GM18907 (cell line): Measurements from ENCODE around the gene PLA2G4D.

ENCODE experiments used
- ATAC-seq: cut with Tn5 transposase; IDR thresholded peaks from one replicate; pipeline ENCODE4 v1.9.1; 2021; ENCODE audit warnings: mild to moderate bottlenecking, moderate library complexity; ENCODE audit not compliant: unreplicated experiment

Gene PLA2G4D

DNA sequence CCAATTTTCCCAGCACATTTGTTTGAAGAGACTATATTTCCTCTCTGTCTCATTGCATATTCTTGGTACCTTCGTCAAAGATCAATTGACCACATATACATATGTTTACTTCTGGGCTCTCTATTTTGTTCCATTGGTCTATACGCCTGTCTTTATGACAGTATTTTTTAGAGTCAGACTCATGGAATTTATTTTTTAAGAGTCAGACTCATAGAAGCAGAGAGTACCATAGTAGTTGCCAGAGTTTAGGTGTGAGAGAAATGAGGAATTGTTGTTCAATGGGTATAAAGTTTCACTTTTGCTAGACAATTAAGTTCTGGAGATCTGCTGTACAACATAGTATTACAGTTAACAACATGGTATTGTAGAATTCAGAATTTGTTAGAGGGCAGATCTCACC is 35.0 kb upstream of the PLA2G4D start:
- ATAC-seq, result no peak

DNA sequence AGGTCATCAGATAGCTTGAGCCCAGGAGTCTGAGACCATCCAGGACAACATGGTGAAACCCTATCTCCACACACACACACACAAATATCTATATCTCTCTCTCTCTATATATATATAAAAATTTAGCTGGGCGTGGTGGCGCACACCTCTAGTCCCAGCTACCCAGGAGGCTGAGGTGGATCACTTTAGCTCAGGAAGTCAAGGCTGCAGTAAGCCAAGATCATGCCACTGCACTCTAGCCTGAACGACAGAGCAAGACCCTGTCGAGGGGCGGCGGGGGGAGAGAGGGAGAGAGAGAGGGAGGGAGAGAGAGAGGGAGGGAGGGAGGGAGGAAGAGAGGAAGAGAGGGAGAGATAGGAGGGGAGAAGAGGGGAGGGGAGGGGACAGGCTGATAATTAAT is 34.1 kb upstream of the PLA2G4D start:
- no peak for ATAC-seq

DNA sequence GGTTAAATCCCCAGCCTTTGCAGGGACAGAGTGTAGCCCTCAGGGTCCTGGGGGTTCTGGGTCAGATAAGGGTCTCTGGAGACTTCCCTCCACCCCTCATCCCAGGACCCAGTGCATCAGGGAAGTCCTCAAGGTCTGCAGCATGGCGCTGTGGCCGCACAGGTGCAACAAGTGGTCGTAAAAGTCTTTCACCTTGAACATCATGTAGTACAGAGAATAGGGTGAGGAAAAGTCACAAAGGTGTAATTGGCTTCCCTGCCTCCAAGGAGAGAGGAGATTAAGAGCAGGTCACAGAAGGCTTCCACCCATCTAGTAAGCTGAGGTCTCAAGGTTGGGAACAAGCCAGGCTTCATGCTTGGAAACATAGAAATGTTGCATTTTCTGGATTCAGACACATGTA is 29.2 kb upstream of the PLA2G4D start:
- no peak for ATAC-seq

DNA sequence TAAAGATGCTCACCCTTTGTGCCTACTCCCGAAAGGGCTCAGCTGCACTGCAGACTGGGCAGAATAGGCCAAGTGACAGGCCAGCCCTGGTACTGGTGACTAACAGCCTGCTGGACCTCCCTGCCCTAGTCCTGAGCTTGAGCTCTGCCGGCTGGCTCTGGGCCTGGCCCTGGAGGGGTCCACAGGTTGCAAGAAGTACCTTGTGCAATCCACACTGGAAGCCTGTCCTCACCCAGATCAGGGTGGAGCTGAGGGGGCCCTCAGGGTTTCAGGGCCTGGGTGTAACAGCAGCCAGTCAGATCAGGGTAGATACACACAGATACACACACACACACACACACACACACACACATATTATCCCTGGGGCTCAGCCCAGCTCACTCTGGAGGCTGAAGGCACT is 27.3 kb upstream of the PLA2G4D start:
- ATAC-seq, result no peak

DNA sequence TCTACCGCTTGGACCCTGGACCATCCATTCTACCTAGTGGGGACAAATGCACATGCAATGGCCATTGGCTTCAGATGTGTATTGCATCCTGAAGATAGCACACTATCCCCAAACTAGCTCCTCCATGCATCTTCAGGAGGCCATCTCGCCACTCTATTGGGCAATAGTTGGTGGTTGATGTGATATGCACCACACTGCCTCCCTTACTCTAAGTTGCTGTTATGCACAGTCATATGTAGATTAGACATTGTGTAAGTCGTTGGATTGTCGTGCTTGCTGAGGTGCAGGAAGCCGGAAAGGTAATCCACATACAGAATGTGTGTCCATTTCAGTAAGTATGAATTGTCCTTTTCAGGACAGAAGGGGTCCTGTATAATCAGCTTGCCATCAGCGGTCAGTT is 26.7 kb upstream of the PLA2G4D start:
- ATAC-seq, result no peak

DNA sequence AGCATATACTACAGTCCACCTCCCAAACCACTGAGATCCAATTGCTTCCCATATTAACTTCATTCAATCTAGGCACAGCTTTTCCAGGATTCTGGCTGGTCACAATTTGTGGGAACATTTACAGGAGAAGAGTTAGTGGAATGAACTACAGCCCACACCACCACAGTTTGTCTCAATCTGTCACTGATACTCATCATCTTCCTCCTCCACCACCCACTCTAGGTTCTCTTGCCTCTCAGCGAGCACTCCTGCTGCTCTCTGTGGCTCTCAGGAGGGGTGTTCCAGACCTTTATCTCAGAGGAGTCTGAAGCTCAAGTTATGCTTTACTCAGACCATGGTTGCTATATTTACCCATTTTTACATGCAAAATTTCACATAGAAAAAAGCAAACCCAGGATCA is 25.9 kb upstream of the PLA2G4D start:
- ATAC-seq, result no peak

DNA sequence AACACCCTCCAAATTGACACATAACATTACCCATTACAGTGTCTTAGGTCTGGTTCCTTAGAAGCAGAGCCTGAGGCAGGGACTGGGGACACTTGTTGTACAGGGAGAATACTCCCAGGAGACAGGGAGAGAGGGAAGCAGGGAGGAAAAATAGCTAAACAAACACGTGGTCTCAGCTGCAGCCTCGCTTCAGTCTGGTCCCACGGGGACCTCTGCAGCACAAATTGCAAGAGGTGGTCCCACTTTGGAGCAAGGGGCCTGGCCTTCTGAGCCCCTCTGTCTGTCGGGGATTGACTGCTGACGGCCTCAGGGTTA is 25.0 kb upstream of the PLA2G4D start:
- ATAC-seq, result no peak

DNA sequence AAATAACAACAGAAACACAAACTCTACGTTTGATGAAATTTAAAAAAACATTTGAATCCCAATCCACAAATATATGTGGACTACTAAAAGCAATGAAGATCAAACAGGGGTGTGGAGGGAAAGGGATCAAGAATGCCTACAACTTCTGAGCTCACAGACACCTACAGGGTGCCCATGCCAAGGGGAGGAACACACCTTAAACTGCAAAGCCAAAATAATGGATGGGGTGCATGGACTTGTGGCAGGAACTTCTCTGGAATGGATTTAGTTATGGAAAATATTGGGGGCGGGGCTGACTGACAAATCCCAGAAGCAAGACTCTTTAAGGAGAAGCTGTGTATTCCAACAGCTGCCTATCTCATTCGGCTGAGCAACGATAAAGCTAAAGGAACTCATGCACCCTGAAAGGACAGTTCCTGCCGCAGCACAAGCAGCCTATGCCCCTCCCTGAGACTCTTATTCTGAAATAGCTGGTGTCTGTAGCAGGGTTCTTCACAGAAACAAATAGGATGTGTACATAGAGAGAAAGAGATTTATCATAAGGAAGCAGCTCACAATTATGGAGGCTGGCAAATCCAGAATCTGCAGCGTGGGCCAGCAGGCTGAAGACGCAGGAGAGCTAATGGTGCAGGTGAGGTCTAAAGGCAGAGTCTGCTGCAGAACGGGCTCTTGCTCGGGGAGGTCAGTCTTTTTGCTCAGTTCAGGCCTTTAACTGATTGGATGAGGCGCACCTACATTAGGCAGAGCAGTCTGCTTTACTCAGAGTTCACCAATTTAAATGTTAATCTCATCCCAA is 24.5 kb upstream of the PLA2G4D start:
- ATAC-seq, result no peak

DNA sequence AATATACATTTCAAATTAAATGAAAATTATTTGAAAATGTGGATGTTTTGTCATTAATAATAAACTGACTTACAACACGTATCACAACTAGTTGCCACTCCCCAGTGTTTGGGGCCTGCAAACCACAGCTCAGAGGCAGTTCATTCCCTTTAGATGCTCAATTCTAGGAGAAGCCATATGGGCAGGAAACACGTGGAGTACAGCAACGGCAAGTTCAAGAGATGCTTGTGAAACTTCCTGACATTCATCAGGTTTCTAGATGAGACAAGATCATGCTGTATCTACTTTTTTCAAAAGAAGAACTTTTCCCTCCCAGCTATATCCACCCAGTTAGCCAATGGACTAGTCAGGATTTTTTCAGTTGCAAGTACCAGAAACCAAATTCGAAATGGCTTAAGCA is 17.6 kb upstream of the PLA2G4D start:
- no peak for ATAC-seq

DNA sequence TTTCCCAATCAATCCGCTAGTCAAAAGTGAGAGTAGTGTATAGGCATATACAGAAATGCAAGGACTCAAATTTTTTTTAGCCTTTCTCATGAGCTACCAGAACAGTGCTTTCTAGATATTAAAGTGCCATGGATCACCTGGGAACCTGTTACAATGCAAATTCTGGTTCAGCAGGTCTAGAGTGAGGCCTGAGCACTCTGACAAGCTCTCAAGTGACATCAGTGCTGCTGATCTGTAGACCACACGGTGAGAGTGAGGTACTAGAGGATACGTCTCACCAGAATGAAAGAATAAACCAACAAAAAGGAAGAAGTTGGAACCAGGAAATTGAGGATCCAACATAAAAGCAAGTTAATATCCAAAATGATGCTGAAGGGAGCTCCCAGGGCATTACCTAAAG is 16.0 kb upstream of the PLA2G4D start:
- ATAC-seq, result no peak

DNA sequence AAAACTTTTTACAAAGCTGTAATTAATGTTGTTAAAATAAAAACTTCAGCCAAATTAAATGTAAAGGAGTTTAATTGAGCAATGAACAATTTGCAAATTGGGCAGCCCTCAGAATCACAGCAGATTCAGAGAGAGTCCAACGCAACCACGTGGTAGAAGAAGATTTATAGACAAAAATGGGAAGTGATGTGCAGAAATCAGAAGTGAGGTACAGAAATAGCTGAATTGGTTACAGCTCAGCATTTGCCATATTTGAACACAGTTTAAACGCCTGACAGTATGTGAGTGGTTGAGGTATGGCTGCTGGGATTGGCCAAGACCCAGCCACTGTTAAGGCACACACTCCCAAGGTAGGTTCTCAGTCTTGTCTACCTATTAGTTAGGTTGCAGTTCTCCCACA is 14.4 kb upstream of the PLA2G4D start:
- no peak for ATAC-seq

DNA sequence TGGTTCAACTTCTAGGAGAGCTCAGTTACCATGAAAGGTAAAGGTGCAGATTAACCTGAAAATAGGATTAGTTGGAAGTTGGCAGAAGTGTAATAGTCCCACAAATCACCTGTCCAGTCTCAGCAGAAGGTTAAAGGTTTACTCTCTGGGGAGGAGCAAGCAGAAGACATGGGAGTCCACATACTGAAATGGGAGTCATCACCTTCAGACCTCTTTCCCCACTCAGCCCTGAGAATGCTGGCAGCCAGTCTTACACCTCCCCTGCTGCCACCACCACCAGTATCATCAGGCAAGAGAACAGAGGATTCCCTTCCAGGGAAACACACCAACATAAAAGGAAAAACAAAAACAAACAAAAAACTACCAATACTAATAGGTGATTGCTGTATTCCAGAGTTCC is 13.8 kb upstream of the PLA2G4D start:
- no peak for ATAC-seq

DNA sequence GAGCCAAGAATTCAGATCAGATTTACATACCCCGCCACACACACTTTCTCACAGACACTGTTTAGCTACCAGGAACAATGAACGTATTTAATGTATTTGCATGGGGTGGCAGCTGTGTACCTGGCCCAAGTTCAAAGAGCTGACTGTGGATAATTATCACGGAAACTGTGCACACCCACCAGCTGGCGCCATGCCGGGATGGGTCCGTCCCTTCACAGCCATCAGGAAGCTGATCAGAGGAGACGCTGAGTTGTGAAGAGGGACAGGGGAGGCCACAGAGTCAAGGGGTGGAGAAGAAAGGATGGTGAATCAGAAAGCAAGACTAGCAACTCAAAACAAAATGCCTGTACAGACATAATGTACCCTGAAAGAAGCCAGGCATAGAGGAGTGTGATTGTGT is 13.1 kb upstream of the PLA2G4D start:
- ATAC-seq, result no peak

DNA sequence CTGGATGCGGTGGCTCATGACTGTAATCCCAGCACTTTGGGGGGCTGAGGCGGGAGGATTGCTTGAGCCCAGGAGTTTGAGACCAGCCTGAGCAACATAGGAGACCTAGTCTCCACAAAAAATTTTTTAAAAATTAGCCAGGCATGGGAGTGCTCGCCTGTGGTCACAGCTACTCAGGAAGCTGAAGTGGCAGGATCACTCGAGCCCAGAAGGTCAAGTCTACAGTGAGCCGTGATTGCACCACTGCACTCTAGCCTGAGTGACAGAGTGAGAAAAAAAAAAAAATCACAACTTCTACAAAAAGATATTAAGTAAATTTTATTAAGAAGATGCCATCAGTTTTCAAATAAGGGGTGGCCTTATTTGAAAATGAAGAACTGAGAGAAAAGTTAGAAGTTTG is 11.9 kb upstream of the PLA2G4D start:
- no peak for ATAC-seq

DNA sequence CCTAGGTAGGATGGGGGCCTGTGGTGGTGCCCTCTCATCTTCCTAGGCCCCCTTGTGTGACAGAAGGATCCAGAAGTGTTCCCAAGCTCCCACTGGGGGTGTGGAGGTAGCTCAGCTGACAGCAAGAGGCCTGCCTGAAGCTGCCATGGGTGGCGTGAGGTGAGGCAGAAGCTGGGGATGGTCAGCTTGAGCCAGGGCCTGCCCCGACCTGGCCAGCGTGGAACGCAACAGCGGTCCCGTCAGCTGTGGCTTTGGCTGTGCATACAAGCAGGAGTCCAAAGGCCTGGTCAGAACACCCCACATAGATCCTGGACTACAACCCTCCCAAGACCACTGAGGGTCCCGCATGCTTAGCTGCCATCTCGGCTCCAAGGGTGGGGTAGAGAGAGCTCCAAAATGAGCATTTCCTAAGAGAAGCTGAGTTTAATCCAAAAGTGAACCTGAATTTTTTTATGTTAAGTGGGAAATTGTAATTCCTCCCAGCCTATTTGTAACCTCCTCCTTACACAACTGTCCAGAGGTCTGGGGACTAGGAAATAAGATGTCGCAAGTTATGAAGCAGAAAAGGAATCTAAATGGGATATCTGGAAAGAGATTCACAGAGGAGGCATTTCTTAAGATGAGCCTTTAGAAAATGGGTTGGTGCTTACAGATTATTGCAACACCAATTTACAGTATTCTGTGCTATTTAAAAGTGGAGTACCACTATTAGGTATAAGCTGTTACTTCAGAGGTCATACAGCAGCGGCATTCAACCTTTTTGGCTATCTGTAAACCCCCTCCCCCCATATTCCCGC is 9.9 kb upstream of the PLA2G4D start:
- no peak for ATAC-seq

DNA sequence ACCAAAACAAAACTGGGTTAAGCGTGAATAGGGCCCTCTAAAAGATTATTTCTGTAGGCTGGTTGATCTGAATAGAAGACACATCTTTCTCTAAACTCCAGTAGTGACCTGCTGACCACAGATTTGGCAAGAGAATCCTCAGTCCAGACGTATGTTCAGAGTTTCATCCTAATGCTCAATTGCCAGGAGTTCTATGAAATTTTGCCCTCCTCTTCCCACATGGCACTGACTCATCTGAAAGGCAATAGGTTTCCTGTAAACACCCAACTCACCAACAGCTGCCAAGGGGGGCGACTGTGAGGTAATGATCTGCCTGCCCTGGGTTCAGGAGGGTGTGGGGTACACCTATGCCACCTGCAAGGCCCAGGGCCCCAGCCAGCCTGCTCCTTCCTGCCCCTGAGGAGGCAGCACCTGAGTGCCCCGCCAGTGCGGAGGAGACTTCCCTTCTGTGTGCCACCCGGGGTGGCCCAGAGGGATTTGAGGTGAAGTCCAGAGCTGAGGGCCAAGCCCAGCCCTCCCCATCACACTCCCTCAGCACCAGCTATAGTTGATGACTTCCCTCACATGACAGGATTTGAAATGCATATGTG is 8.4 kb upstream of the PLA2G4D start:
- ATAC-seq, result no peak

DNA sequence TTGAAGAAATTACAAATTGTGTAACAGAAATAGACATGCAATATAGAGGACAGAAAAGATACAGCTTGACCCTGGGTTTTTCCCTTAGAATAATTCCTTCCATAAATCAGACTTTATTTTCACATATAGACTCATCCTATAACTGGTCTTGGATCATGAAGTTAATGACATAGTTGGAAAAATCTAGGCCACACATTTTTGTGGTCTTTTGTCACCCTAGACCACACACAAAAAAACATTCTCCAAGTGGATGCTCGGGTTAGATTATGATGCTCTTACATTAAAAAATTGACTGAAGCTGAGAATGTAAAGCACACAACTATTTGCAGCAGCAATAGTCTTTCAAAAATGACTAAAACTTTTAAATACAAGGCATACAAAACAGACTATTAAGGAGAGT is 7.5 kb upstream of the PLA2G4D start:
- no peak for ATAC-seq

DNA sequence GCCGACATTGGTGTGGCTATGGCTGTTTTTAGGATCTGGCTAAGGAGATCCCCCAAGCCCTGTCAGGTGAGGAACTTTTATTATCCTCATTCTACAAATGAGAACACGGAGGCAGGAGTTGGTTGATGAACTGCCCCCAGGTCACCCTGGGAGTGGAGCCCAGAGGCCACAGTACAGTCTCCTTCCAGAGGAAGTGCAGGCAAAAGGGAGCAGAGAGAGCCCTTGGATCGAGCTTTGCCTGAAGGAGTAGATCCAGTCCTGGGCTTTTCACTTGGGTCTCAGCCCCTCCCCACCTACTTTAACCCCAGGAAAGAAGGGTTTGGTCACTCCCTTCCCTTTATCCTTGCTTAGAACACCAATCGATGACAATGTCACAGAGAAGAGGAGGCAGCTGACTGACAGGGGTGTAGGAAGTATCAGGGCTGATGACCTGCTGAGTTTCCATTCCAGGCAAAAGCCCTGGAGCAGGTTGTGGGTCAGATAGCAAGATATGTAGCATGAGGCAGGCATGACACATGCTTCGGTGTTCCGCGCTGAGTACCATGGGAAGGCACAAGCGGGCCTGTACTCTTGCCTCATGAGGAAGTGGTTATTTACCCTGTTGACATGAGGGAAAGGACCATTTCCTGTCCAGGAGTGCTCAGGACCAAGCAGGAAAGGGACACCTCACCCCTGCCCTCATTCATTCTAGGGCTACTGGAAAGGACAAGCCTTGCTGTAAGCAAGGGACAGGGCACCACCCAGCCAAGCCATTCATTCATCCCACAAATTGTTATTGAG is 5.8 kb upstream of the PLA2G4D start:
- no peak for ATAC-seq

DNA sequence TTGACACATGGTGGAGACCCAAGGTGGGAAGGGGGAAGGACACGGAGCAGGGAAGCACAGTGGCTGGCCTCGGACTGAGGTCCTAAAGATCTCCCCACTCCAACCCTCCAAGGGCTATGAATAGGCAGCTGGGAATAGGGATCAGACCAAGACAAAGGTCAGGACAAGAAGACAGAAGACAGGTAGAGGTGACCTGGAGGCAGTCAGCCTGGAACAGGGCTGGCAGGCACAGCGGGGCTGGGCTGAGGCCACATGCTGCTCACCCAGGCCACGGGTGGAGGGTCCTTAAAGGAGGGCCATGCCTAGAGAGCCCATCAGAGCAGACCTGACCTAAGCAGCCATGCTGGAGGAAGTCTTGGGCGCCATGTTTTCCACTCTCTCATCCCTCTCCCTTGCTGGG is 2.7 kb upstream of the PLA2G4D start:
- no peak for ATAC-seq

DNA sequence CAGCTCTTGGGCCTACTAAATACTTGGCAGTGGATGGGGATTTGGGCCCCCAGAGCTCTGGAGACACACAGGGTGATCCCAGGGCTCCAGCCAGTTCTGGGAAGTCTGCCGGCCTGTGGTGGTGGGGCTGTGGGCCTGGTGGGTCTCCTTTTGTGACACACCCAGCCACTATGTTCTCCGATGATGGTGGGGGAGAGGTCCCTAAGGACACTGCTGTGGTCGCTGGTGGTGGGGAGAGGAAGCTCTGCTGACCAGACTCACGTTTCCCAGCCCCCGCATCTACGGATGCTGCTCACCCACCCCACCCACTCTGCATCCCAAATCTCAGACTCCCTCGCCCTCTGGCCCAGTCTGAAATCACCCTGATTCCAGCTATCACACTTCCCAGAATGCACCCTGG is 396 bp downstream of the PLA2G4D start:
- no peak for ATAC-seq
